ENCODE data around the gene KIFBP. TPM values are rescaled to one million over a fixed set of nuclear protein-coding genes. Genes with fewer than 3 reads are reported as not detected.

The KIFBP gene
- total and polyA plus RNA-seq, 2 experiments from 2014 or later, result 54.0 to 56.5 TPM

GRCh38 chr10:68954904-68955303 is 33.7 kb upstream of the KIFBP start:
- Histone ChIP-seq H3K4me2 (ENCODE audit: unreplicated experiment) (peak overlapping the region; percentile 99), H3K9ac (peak overlapping the region; percentile 92)

GRCh38 chr10:68955355-68955831 is 33.2 kb upstream of the KIFBP start:
- peak overlapping the region; percentile 88 for H3K27ac ChIP-seq
- H3K27me3 ChIP-seq (replicated peaks; ENCODE audit: insufficient read depth), result no peaks in the 10 kb centered on the region
- H4K20me1 ChIP-seq (ENCODE audit: insufficient read depth), result no peaks in the 10 kb centered on the region
- H3K4me3 ChIP-seq, result peak overlapping the region; percentile 82
- H3F3A ChIP-seq (ENCODE audit: insufficient read depth), result peaks cover 37% of the 10 kb centered on the region
- in situ Hi-C loops (cut with MboI), result no loop called here
- H2AFZ ChIP-seq, result peak overlapping the region; percentile 86
- DNase-seq, result peak; percentile 66
- H3K9ac ChIP-seq, result peak overlapping the region; percentile 92
- H3K9me3 ChIP-seq (ENCODE audit: low read depth), result no peaks in the 10 kb centered on the region
- 4 to 5% methylated on average over 16 of the region's 16 CpGs for WGBS, 2 experiments (ENCODE audit: low coverage in 1 of 2, low lambda C conversion rate in 2 of 2, missing lambda C conversion rate in 2 of 2)
- H3K4me1 ChIP-seq (ENCODE audit: insufficient read depth), result peaks cover 15% of the 10 kb centered on the region
- peak overlapping the region; percentile 99 for H3K4me2 ChIP-seq (ENCODE audit: unreplicated experiment)
- no peaks in the 10 kb centered on the region for H3K9me2 ChIP-seq (ENCODE audit: insufficient read depth)
- H3K79me2 ChIP-seq (ENCODE audit: insufficient read depth), result peaks cover 40% of the 10 kb centered on the region
- H3K36me3 ChIP-seq (ENCODE audit: low read depth), result peaks cover 5% of the 10 kb centered on the region; the same call in 1 of the 2 replicates
- TF ChIP-seq EZH2 (IDR thresholded peaks at IDR 0.05; ENCODE audit: insufficient read depth, poor library complexity, severe bottlenecking), result no peak

More at GRCh38 chr10:68954904-68955303, 33.7 kb upstream of the KIFBP start:
- no peak for DNase-seq
- Histone ChIP-seq H3F3A (ENCODE audit: insufficient read depth) (peaks cover 37% of the 10 kb centered on the region), H4K20me1 (ENCODE audit: insufficient read depth) (no peaks in the 10 kb centered on the region), H3K27ac (peak overlapping the region; percentile 88), H3K27me3 (replicated peaks; ENCODE audit: insufficient read depth) (no peaks in the 10 kb centered on the region), H3K9me2 (ENCODE audit: insufficient read depth) (no peaks in the 10 kb centered on the region), H3K79me2 (ENCODE audit: insufficient read depth) (peaks cover 35% of the 10 kb centered on the region), H3K4me3 (peak overlapping the region; percentile 82; the same call in 1 of the 2 replicates), H2AFZ (no peak overlapping the region; the same call in 1 of the 2 replicates), H3K9me3 (ENCODE audit: low read depth) (no peaks in the 10 kb centered on the region), H3K36me3 (ENCODE audit: low read depth) (peaks cover under 1% of the 10 kb centered on the region; the same call in 1 of the 2 replicates), H3K4me1 (ENCODE audit: insufficient read depth) (peaks cover 15% of the 10 kb centered on the region)
- TF ChIP-seq EZH2phosphoT487 (IDR thresholded peaks at IDR 0.05; ENCODE audit: insufficient read depth, low read depth) (no peak), EZH2 (IDR thresholded peaks at IDR 0.05; ENCODE audit: insufficient read depth, poor library complexity, severe bottlenecking) (no peak)
- 90 to 92% methylated on average over 12 of the region's 12 CpGs for WGBS, 2 experiments (ENCODE audit: low coverage in 1 of 2, low lambda C conversion rate in 2 of 2, missing lambda C conversion rate in 2 of 2)
- in situ Hi-C loops (cut with MboI), result no loop called here

DNA sequence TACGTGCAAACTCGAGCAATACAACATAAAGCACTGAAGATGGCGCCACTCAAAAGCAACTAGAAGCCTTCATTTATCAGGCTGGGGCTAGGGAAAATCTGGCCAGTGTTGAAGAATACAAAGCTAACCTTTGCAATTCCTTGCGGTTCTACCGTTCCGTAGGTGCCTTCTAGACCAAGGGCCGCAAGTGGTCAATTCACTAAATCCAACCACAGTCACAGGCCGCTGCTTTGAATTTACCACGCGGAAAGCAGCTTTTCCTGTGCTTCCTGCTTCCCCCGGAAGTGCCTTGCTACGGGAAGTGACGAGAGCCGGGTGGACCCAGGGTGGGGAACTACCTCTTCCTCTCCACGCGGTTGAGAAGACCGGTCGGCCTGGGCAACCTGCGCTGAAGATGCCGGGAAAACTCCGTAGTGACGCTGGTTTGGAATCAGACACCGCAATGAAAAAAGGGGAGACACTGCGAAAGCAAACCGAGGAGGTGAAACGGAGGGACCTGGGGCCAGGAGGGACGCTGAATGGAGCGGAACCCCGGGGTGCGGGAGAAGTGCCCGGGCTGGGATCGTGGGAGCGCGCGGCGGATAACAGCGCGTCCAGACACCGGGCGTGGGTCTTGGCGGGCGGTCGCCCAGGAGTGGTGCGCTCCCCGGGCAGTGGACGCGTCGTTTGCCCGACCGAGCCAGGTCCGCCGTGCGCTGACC is 32.6 kb upstream of the KIFBP start, which contains the start of gene DDX21:
DDX21 (plus strand) TSS at position 339 of the 701 bp plus-strand sequence; CDS start at position 395, 56 bp downstream.
- Histone ChIP-seq H4K20me1 (ENCODE audit: insufficient read depth) (no peaks in the 10 kb centered on the region), H3K36me3 (ENCODE audit: low read depth) (peaks cover 11% of the 10 kb centered on the region), H3K4me1 (ENCODE audit: insufficient read depth) (peaks cover 15% of the 10 kb centered on the region), H3K79me2 (ENCODE audit: insufficient read depth) (peaks cover 46% of the 10 kb centered on the region), H2AFZ (peak within 1 kb of the TSS; percentile 86), H3K9me2 (ENCODE audit: insufficient read depth) (no peaks in the 10 kb centered on the region), H3K4me2 (ENCODE audit: unreplicated experiment) (peak within 1 kb of the TSS; percentile 99), H3K9me3 (ENCODE audit: low read depth) (no peaks in the 10 kb centered on the region), H3K4me3 (peak within 1 kb of the TSS; percentile 82), H3F3A (ENCODE audit: insufficient read depth) (peaks cover 37% of the 10 kb centered on the region), H3K9ac (peak within 1 kb of the TSS; percentile 92), H3K27ac (peak within 1 kb of the TSS; percentile 88), H3K27me3 (replicated peaks; ENCODE audit: insufficient read depth) (no peaks in the 10 kb centered on the region)
- DNase-seq, result peak; percentile 97
- in situ Hi-C loops (cut with MboI), result no loop called here
- no peak for TF ChIP-seq EZH2phosphoT487 (IDR thresholded peaks at IDR 0.05; ENCODE audit: insufficient read depth, low read depth)
- TF ChIP-seq EZH2 (IDR thresholded peaks at IDR 0.05; ENCODE audit: insufficient read depth, poor library complexity, severe bottlenecking), result no peak
- WGBS, 2 experiments (ENCODE audit: low coverage in 1 of 2, low lambda C conversion rate in 2 of 2, missing lambda C conversion rate in 2 of 2), result 0 to 1% methylated on average over 41 to 53 of the region's 53 CpGs

DNA sequence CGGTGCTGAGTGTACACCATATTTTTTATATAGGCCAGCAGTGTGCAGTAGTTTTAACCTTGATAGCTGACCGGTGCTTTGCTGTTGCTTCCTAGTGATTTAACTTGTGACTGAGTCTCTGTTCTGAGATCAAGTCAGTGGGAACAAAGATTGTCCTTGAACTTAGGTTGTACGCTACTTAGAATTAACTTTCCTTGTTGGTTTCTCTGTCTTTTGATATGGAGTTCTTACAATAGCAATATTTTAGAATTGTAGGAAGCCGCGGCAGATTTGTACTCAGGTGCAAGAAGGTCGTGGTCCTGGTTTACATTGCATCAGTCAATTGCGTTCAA is 31.4 kb upstream of the KIFBP start:
- peak overlapping the region; percentile 88 for H3K27ac ChIP-seq
- H3K4me2 ChIP-seq (ENCODE audit: unreplicated experiment), result peak overlapping the region; percentile 99
- H3K36me3 ChIP-seq (ENCODE audit: low read depth), result peaks cover 24% of the 10 kb centered on the region
- H3K79me2 ChIP-seq (ENCODE audit: insufficient read depth), result peaks cover 59% of the 10 kb centered on the region
- WGBS, 2 experiments (ENCODE audit: low coverage in 1 of 2, low lambda C conversion rate in 2 of 2, missing lambda C conversion rate in 2 of 2), result 47 to 56% methylated on average over 7 of the region's 7 CpGs
- no peaks in the 10 kb centered on the region for H4K20me1 ChIP-seq (ENCODE audit: insufficient read depth)
- no peaks in the 10 kb centered on the region for H3K27me3 ChIP-seq (replicated peaks; ENCODE audit: insufficient read depth)
- H3K9ac ChIP-seq, result peak overlapping the region; percentile 92
- no peaks in the 10 kb centered on the region for H3K9me3 ChIP-seq (ENCODE audit: low read depth)
- peaks cover 33% of the 10 kb centered on the region for H3F3A ChIP-seq (ENCODE audit: insufficient read depth)
- in situ Hi-C loops (cut with MboI), result no loop called here
- no peak for DNase-seq
- peak overlapping the region; percentile 82 for H3K4me3 ChIP-seq
- H3K4me1 ChIP-seq (ENCODE audit: insufficient read depth), result peaks cover 15% of the 10 kb centered on the region
- no peak for TF ChIP-seq EZH2 (IDR thresholded peaks at IDR 0.05; ENCODE audit: insufficient read depth, poor library complexity, severe bottlenecking)
- no peak for TF ChIP-seq EZH2phosphoT487 (IDR thresholded peaks at IDR 0.05; ENCODE audit: insufficient read depth, low read depth)
- peak overlapping the region; percentile 86; the same call in 1 of the 2 replicates for H2AFZ ChIP-seq
- no peaks in the 10 kb centered on the region for H3K9me2 ChIP-seq (ENCODE audit: insufficient read depth)

All from GM23248 (cell line).